Stimulated activated memory B cell treated with anti-CD40 and anti-IgM and Interleukin-4, amounts not matched to agents 10 μg/mL and 1 μg/mL and 100 μg/mL, for 72 hours (primary cell): Measurements from ENCODE around the gene AIRE.

Experiments
- ATAC-seq: fragments of 150-1000 bp; cut with Tn5 transposase; 2 replicates; pipeline ENCODE4 v1.10.0; 2021
- H3K27ac Mint-ChIP-seq: one replicate; pipeline ENCODE4 v1.8.0; 2022; ENCODE audit warnings: mild to moderate bottlenecking, mixed read lengths
- H3K27me3 Mint-ChIP-seq: one replicate; pipeline ENCODE4 v1.8.0; 2022; ENCODE audit warnings: mixed read lengths
- H3K36me3 Mint-ChIP-seq: one replicate; pipeline ENCODE4 v1.8.0; 2022; ENCODE audit warnings: mixed read lengths
- H3K4me1 Mint-ChIP-seq: one replicate; pipeline ENCODE4 v1.8.0; 2022; ENCODE audit warnings: mixed read lengths
- H3K4me3 Mint-ChIP-seq: one replicate; pipeline ENCODE4 v1.8.0; 2022; ENCODE audit warnings: mild to moderate bottlenecking, moderate library complexity, mixed read lengths
- H3K9me3 Mint-ChIP-seq: one replicate; pipeline ENCODE4 v1.8.0; 2022; ENCODE audit warnings: mixed read lengths

Gene AIRE

GRCh38 chr21:44304877-44305293 is 19.2 kb downstream of the AIRE start:
- no peaks in the 10 kb centered on the region for H3K27me3 Mint-ChIP-seq
- ATAC-seq = no peak
- H3K27ac Mint-ChIP-seq = peak overlapping the region; percentile 0
- H3K4me3 Mint-ChIP-seq = no peak overlapping the region
- H3K36me3 Mint-ChIP-seq = peaks cover 16% of the 10 kb centered on the region
- no peaks in the 10 kb centered on the region for H3K9me3 Mint-ChIP-seq
- peaks cover 57% of the 10 kb centered on the region for H3K4me1 Mint-ChIP-seq

DNA sequence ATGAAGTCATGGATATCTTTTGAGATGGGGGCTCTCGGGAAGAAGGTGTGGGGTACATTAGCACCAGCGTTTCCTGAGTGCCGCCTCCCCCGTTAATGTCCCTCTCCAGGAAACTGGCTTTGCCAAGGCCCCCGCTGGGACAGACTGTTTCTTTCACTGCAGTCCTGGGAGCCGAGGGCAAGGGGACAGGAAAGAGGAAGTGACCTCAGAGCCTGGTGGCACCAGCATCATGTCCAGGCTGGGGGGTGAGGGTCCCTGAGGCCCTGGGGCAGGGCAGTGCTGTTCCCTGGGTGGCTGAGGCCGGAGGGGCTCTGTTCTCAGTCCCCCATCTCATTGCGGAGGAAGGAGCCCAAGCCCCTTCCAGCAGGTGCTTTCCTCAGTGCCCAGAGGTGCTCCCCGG is 20.0 kb downstream of the AIRE start:
- no peaks in the 10 kb centered on the region for H3K27me3 Mint-ChIP-seq
- peaks cover 55% of the 10 kb centered on the region for H3K4me1 Mint-ChIP-seq
- H3K9me3 Mint-ChIP-seq = no peaks in the 10 kb centered on the region
- no peak overlapping the region for H3K4me3 Mint-ChIP-seq
- peaks cover 17% of the 10 kb centered on the region for H3K36me3 Mint-ChIP-seq
- no peak for ATAC-seq
- H3K27ac Mint-ChIP-seq = no peak overlapping the region

- H3K9me3 Mint-ChIP-seq = no peaks in the 10 kb centered on the region
- peaks cover 29% of the 10 kb centered on the region for H3K36me3 Mint-ChIP-seq
- no peaks in the 10 kb centered on the region for H3K27me3 Mint-ChIP-seq
- no peak overlapping the region for H3K27ac Mint-ChIP-seq
- H3K4me1 Mint-ChIP-seq = peaks cover 40% of the 10 kb centered on the region
- no peak overlapping the region for H3K4me3 Mint-ChIP-seq
- ATAC-seq = no peak
Measured at GRCh38 chr21:44306936-44307704, 21.4 kb downstream of the AIRE start.

- Mint-ChIP-seq H3K9me3 (no peaks in the 10 kb centered on the region), H3K36me3 (peaks cover 40% of the 10 kb centered on the region), H3K27ac (no peak overlapping the region), H3K27me3 (no peaks in the 10 kb centered on the region), H3K4me3 (no peak overlapping the region), H3K4me1 (peaks cover 12% of the 10 kb centered on the region)
- ATAC-seq = no peak
Measured at GRCh38 chr21:44310628-44311507, 25.2 kb downstream of the AIRE start.

- Mint-ChIP-seq H3K27ac (no peak overlapping the region), H3K27me3 (no peaks in the 10 kb centered on the region), H3K4me3 (no peak overlapping the region), H3K4me1 (peaks cover 12% of the 10 kb centered on the region), H3K36me3 (peaks cover 47% of the 10 kb centered on the region), H3K9me3 (no peaks in the 10 kb centered on the region)
- no peak for ATAC-seq
Measured at GRCh38 chr21:44312089-44312488, 26.4 kb downstream of the AIRE start.

DNA sequence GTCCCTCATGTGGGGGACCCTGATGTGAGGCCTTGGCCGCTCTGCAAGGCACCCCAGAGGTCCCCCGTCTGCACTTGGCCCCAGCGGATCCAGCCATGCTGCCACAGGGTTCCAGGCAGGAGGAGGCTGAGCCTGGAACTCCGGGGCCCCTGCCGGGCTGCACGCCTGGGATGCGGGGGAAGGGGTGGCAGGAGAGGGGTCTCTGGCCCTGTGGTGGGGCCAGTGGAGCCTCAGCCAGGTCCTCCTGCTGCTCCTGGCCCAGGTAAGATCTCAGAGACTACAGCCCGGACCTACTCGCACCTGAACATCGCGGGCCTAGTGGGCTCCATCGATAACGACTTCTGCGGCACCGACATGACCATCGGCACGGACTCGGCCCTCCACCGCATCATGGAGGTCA is 27.0 kb downstream of the AIRE start:
- ATAC-seq = no peak
- Mint-ChIP-seq H3K36me3 (peaks cover 42% of the 10 kb centered on the region), H3K4me1 (peaks cover 6% of the 10 kb centered on the region), H3K9me3 (no peaks in the 10 kb centered on the region), H3K27ac (no peak overlapping the region), H3K27me3 (no peaks in the 10 kb centered on the region), H3K4me3 (no peak overlapping the region)

GRCh38 chr21:44313451-44313850 is 27.8 kb downstream of the AIRE start:
- H3K36me3 Mint-ChIP-seq = peaks cover 41% of the 10 kb centered on the region
- ATAC-seq = no peak
- H3K4me3 Mint-ChIP-seq = no peak overlapping the region

GRCh38 chr21:44314128-44314527 is 28.5 kb downstream of the AIRE start:
- Mint-ChIP-seq H3K4me1 (no peaks in the 10 kb centered on the region), H3K9me3 (no peaks in the 10 kb centered on the region), H3K4me3 (no peak overlapping the region), H3K27ac (no peak overlapping the region), H3K27me3 (no peaks in the 10 kb centered on the region), H3K36me3 (peaks cover 46% of the 10 kb centered on the region)
- ATAC-seq = no peak

More at GRCh38 chr21:44313451-44313850, 27.8 kb downstream of the AIRE start:
- Mint-ChIP-seq H3K27me3 (no peaks in the 10 kb centered on the region), H3K27ac (no peak overlapping the region), H3K9me3 (no peaks in the 10 kb centered on the region), H3K4me1 (no peaks in the 10 kb centered on the region)

DNA sequence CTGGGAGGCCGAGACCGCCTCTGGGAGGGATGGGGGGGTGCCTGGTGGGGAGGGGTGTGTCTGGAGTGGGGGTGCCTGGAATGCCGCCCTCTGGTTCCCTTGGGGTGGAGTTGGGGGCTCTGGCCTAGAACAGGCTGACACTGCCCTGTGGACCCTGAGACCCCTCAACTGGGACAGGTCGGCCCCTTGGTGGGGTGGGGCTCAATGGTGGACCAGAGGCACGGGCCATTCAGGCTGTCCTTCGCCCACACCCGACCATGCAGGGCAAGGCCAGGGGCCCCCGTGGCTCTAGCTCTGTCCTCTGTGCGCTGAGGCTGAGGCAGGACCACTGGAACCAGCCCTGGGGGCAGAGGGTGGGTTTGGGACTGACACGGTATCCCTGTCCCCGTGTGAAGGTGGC is 28.9 kb downstream of the AIRE start:
- Mint-ChIP-seq H3K27ac (no peak overlapping the region), H3K27me3 (no peaks in the 10 kb centered on the region), H3K9me3 (no peaks in the 10 kb centered on the region), H3K4me1 (no peaks in the 10 kb centered on the region), H3K36me3 (peaks cover 50% of the 10 kb centered on the region), H3K4me3 (no peak overlapping the region)
- ATAC-seq = no peak

DNA sequence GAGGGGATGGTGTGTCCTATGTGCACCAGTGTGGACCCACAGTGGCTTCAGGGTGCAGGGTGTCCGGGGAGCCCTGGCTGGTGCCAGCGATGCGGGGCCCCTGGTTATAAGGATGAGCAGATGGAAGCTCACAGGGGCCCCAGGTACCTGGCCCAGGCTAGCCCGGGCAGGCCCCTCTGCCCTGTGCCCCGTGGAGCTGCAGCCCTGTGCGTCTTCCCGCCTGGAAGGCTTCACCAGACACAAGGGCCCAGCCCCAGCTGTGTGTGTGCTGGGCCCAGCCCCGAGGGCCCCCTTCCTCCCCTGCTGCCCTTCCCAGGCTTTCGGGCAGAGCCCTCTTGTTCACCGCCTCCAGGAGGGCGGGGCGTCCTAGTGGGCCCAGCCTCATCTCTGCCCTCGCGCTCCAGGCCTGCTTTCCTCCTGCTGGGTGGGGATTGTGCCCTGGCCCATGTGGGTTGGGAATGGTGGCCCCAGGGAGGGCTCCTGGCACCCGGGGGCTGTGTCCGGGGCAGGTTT is 30.1 kb downstream of the AIRE start:
- Mint-ChIP-seq H3K27ac (no peak overlapping the region), H3K4me1 (no peaks in the 10 kb centered on the region), H3K9me3 (no peaks in the 10 kb centered on the region), H3K4me3 (no peak overlapping the region), H3K36me3 (peaks cover 50% of the 10 kb centered on the region), H3K27me3 (no peaks in the 10 kb centered on the region)
- ATAC-seq = no peak

GRCh38 chr21:44316277-44316900 is 30.7 kb downstream of the AIRE start:
- Mint-ChIP-seq H3K4me1 (no peaks in the 10 kb centered on the region), H3K36me3 (peaks cover 45% of the 10 kb centered on the region), H3K27ac (no peak overlapping the region)

GRCh38 chr21:44317241-44317782 is 31.6 kb downstream of the AIRE start:
- H3K36me3 Mint-ChIP-seq = peaks cover 42% of the 10 kb centered on the region

More at GRCh38 chr21:44316277-44316900, 30.7 kb downstream of the AIRE start:
- Mint-ChIP-seq H3K9me3 (no peaks in the 10 kb centered on the region), H3K27me3 (no peaks in the 10 kb centered on the region), H3K4me3 (no peak overlapping the region)
- no peak for ATAC-seq

DNA sequence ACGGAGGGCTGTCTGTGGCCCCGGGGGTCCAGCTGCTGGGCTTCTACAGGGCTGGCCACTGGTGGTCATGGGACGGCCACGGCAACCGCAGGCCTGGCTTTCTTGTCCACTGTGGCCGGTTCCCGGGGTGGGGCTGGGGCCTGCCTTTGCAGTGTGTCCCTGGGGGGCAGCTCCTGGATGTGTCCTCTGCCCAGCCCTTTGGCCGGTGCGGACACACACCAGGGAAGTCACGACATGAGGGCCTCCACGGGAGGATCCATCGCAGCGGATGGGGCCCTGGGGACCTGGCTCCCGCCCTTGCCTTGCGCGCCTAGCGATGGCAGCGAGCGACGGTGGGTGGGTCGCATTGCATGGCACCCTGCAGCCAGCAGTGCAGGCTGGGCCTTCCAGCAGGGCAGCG is 32.2 kb downstream of the AIRE start:
- ATAC-seq = no peak
- H3K36me3 Mint-ChIP-seq = peaks cover 46% of the 10 kb centered on the region
- H3K27ac Mint-ChIP-seq = no peak overlapping the region

More at GRCh38 chr21:44317241-44317782, 31.6 kb downstream of the AIRE start:
- H3K4me3 Mint-ChIP-seq = no peak overlapping the region
- no peaks in the 10 kb centered on the region for H3K9me3 Mint-ChIP-seq
- no peak overlapping the region for H3K27ac Mint-ChIP-seq
- no peaks in the 10 kb centered on the region for H3K27me3 Mint-ChIP-seq
- no peak for ATAC-seq
- no peaks in the 10 kb centered on the region for H3K4me1 Mint-ChIP-seq

DNA sequence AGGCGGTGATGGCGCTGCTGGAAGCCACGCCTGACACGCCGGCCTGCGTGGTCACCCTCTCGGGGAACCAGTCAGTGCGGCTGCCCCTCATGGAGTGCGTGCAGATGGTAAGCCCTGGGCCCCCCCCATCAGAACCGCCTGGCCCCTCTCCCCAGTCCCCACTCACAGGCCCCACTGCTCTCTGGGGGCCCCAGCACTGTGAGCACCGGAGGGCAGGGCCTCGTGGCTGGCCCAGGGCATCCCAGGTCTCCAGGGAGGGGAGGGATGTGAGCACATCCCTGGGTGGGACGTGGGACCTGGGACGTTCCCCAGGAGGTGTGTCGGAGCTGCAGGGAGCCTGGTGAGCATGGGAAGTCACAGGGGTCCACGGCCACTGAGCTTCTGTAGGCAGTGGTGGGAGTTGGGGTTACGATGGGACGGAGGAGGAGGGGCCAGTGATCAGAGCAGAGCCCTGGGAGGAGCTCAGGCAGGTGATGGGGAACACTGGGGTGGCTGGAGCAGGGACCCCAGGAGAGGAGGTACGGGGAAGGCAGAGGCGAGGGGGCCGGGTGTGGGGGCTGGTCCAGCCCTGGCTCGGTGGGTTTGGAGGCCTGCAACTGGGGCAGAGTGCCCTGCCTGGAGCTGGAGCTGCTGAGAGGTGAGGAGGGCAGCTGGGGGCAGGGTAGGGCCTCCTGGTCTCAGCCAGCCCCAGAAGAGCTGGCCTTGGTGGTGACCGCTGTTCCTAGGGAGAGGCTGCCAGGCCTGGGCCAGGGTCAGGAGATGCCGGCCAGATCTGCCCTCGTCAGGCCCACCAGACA is 33.0 kb downstream of the AIRE start:
- ATAC-seq = no peak
- H3K27me3 Mint-ChIP-seq = no peaks in the 10 kb centered on the region
- peaks cover 46% of the 10 kb centered on the region for H3K36me3 Mint-ChIP-seq
- no peak overlapping the region for H3K4me3 Mint-ChIP-seq
- H3K9me3 Mint-ChIP-seq = no peaks in the 10 kb centered on the region
- H3K27ac Mint-ChIP-seq = no peak overlapping the region
- H3K4me1 Mint-ChIP-seq = no peaks in the 10 kb centered on the region

More for the DNA sequence above, 32.2 kb downstream of the AIRE start:
- H3K4me1 Mint-ChIP-seq = no peaks in the 10 kb centered on the region
- no peak overlapping the region for H3K4me3 Mint-ChIP-seq
- H3K27me3 Mint-ChIP-seq = no peaks in the 10 kb centered on the region
- no peaks in the 10 kb centered on the region for H3K9me3 Mint-ChIP-seq
